Fibroblast of lung (primary cell): Measurements from ENCODE around the gene ARHGAP44.

Source experiments
- CTCF ChIP-seq, 2 donors: IDR thresholded peaks in 1 of 2; conservative IDR thresholded peaks in 1 of 2; 1 replicate in 1 of 2; 2 replicates in 1 of 2; pipeline ENCODE4 v1.5.1; 2011 to 2012; ENCODE audit warnings: low read length in 2 of 2, control low read depth in 1 of 2, inconsistent platforms in 1 of 2, low read depth in 1 of 2, mild to moderate bottlenecking in 1 of 2
- EZH2 ChIP-seq: IDR thresholded peaks from 2 replicates; pipeline ENCODE4 v1.5.1; 2012; ENCODE audit warnings: low read length, control low read depth, mild to moderate bottlenecking; ENCODE audit errors: missing control alignments

GRCh38 chr17:13017655-13018459 lies 228.6 kb downstream of the ARHGAP44 start, which contains the start of gene ELAC2:
- TF ChIP-seq CTCF (conservative IDR thresholded peaks at IDR 0.05 in 1 of 2, IDR thresholded peaks at IDR 0.05 in 1 of 2; ENCODE audit: low read depth in 1 of 2, low read length in 2 of 2), result no peak
- TF ChIP-seq EZH2, result no peak
